Measurements from ENCODE around the gene VWA3A. TPM values are rescaled to one million over a fixed set of nuclear protein-coding genes. Genes with fewer than 3 reads are reported as not detected.

VWA3A gene
- total RNA-seq, 2 experiments from 2014 or later, result 0.27 to 0.47 TPM

GRCh38 chr16:22070361-22071330 is 21.7 kb upstream of the VWA3A start:
- intact Hi-C loops (cut with DNase I, micrococcal nuclease), result loop anchor here in 1 of 2 experiments (10.0 kb wide), 1 partner anchor 114 kb away; no protein-coding TSS in a partner anchor
- H3K27ac Mint-ChIP-seq, result no peak overlapping the region
- H3K4me1 ChIP-seq (ENCODE audit: insufficient read depth, low read length), result no peaks in the 10 kb centered on the region
- ATAC-seq (ENCODE audit: poor library complexity) (no peak), DNase-seq (no peak)
- POLR2A ChIA-PET, result no interaction called here
- H3K9me3 ChIP-seq (ENCODE audit: control insufficient read depth in 1 of 2, insufficient read depth in 1 of 2, low read length in 2 of 2), result peaks cover 0 to 5% of the 10 kb centered on the region in 2 experiments
- H3K36me3 Mint-ChIP-seq (ENCODE audit: low read depth), result peaks cover 25% of the 10 kb centered on the region
- H3K36me3 ChIP-seq (ENCODE audit: insufficient read depth, low read length), result no peaks in the 10 kb centered on the region
- no peak overlapping the region for H3K4me3 Mint-ChIP-seq
- TF ChIP-seq CTCF (IDR thresholded peaks at IDR 0.05), result no peak
- H3K27me3 Mint-ChIP-seq, result no peaks in the 10 kb centered on the region
- peaks cover 10% of the 10 kb centered on the region for H3K4me1 Mint-ChIP-seq (ENCODE audit: low read depth)
- no peak overlapping the region for H3K27ac ChIP-seq (ENCODE audit: low read depth in 1 of 2, low read length in 2 of 2)
- H3K9me3 Mint-ChIP-seq, result peaks cover 3% of the 10 kb centered on the region
- CTCF ChIA-PET, result interaction anchor here (0.6 kb wide), 1 partner anchor 58 kb away, joined by 3 read pairs; no protein-coding TSS in a partner anchor
- H3K27me3 ChIP-seq (ENCODE audit: control insufficient read depth in 1 of 2, insufficient read depth in 2 of 2, low read length in 2 of 2), result no peaks in the 10 kb centered on the region
- no peak overlapping the region for H3K4me3 ChIP-seq (ENCODE audit: low read length)

GRCh38 chr16:22071331-22071910 is 20.9 kb upstream of the VWA3A start:
- Histone ChIP-seq H3K4me3 (ENCODE audit: low read length) (no peak overlapping the region), H3K9me3 (ENCODE audit: control insufficient read depth in 1 of 2, insufficient read depth in 1 of 2, low read length in 2 of 2) (peaks cover 0 to 5% of the 10 kb centered on the region in 2 experiments), H3K36me3 (ENCODE audit: insufficient read depth, low read length) (peaks cover 3% of the 10 kb centered on the region), H3K27ac (ENCODE audit: low read depth in 1 of 2, low read length in 2 of 2) (no peak overlapping the region), H3K27me3 (ENCODE audit: control insufficient read depth in 1 of 2, insufficient read depth in 2 of 2, low read length in 2 of 2) (no peaks in the 10 kb centered on the region), H3K4me1 (ENCODE audit: insufficient read depth, low read length) (no peaks in the 10 kb centered on the region)
- intact Hi-C loops (cut with DNase I, micrococcal nuclease), result loop anchor here in 1 of 2 experiments (10.0 kb wide), 1 partner anchor 113 kb away; no protein-coding TSS in a partner anchor
- Mint-ChIP-seq H3K27ac (no peak overlapping the region), H3K36me3 (ENCODE audit: low read depth) (peaks cover 20% of the 10 kb centered on the region), H3K4me1 (ENCODE audit: low read depth) (peaks cover 10% of the 10 kb centered on the region), H3K4me3 (no peak overlapping the region), H3K9me3 (peaks cover 3% of the 10 kb centered on the region), H3K27me3 (no peaks in the 10 kb centered on the region)
- ChIA-PET CTCF (no interaction called here), POLR2A (interaction anchor here (1.4 kb wide), 2 partner anchors 62 to 64 kb away, joined by 3 read pairs; no protein-coding TSS in a partner anchor)
- DNase-seq, result no peak
- no peak for TF ChIP-seq CTCF (IDR thresholded peaks at IDR 0.05)
- no peak for ATAC-seq (ENCODE audit: poor library complexity)

- no peak for TF ChIP-seq CTCF (IDR thresholded peaks at IDR 0.05)
- no peak for ATAC-seq (ENCODE audit: poor library complexity)
- H3K27me3 Mint-ChIP-seq, result no peaks in the 10 kb centered on the region
- peaks cover 6% of the 10 kb centered on the region for H3K4me1 ChIP-seq (ENCODE audit: insufficient read depth, low read length)
- H3K9me3 Mint-ChIP-seq, result no peaks in the 10 kb centered on the region
- intact Hi-C loops (cut with DNase I, micrococcal nuclease), result loop anchor here in 1 of 2 experiments (10.0 kb wide), 1 partner anchor 111 kb away; no protein-coding TSS in a partner anchor
- peaks cover 16% of the 10 kb centered on the region for H3K4me1 Mint-ChIP-seq (ENCODE audit: low read depth)
- no peak for DNase-seq
- H3K36me3 ChIP-seq (ENCODE audit: insufficient read depth, low read length), result peaks cover 3% of the 10 kb centered on the region
- no peaks in the 10 kb centered on the region for H3K9me3 ChIP-seq (ENCODE audit: control insufficient read depth in 1 of 2, insufficient read depth in 1 of 2, low read length in 2 of 2)
- peaks cover 10% of the 10 kb centered on the region for H3K36me3 Mint-ChIP-seq (ENCODE audit: low read depth)
- no peak overlapping the region for H3K4me3 ChIP-seq (ENCODE audit: low read length)
- no peak overlapping the region for H3K27ac ChIP-seq (ENCODE audit: low read depth in 1 of 2, low read length in 2 of 2)
- no peak overlapping the region for H3K4me3 Mint-ChIP-seq
- no peaks in the 10 kb centered on the region for H3K27me3 ChIP-seq (ENCODE audit: control insufficient read depth in 1 of 2, insufficient read depth in 2 of 2, low read length in 2 of 2)
- ChIA-PET POLR2A (no interaction called here), CTCF (no interaction called here)
- peak overlapping the region; percentile 68 for H3K27ac Mint-ChIP-seq
These were observed 19.0 kb upstream of the VWA3A start for GRCh38 chr16:22073350-22073749.

Measured in CD4-positive, alpha-beta T cell (primary cell).